ENCODE data around the gene CFLAR.
"Not testable (repeated sequence)": the region's sequence is repeated elsewhere in the genome, so short reads cannot be mapped to it uniquely, and the experiment has no call there.

Gene CFLAR

DNA sequence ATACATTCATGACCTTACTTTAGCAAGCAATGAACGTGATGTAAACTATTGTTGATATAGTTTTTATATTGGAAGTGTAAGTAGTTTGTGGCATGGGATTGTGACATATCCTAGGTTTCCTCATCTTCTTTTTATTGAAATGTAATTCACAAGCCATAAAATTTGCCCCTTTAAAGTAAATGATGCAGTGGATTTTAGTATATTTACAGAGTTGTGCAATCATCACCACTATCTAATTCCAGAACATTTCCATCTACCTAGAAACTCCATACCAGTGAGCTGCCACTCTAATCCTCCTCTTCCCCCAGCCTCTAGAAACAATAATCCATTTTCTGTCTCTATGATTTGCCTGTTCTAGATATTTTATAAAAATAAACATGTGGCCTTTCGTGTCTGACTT is 56.3 kb downstream of the CFLAR start:
- H3K9me3 ChIP-seq (replicated peaks; ENCODE audit: low read length): no peaks in the 10 kb centered on the region
- peaks cover 7% of the 10 kb centered on the region for H3K36me3 ChIP-seq (ENCODE audit: insufficient read depth, low read length)
- H3K4me2 ChIP-seq (ENCODE audit: low read length): no peak overlapping the region
- H3K4me1 ChIP-seq (ENCODE audit: control insufficient read depth, insufficient read depth, low read length): no peaks in the 10 kb centered on the region
- H3K27me3 ChIP-seq (ENCODE audit: control insufficient read depth, insufficient read depth, low read length): no peaks in the 10 kb centered on the region
- H3K4me3 ChIP-seq (ENCODE audit: low read length): no peak overlapping the region
- no peak overlapping the region for H3K9ac ChIP-seq (ENCODE audit: low read depth, low read length)

DNA sequence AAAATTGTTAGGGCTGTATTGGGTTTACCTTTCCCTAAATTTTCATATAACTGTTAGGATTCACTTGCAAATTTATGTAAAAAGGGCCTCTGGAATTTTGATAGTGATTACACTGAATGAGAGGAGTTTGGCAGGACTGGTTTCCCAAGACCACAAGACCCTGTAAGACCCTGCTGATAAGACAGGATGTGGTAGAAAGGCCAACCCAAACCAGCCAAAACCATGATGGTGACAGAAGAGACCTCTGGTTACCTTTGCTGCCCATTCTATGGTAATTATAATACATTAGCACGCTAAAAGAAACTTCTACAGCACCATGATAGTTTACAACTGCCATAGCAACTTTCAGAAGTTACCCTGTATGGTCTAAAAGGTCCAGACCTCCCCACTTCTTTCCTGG is 58.7 kb downstream of the CFLAR start:
- H3K9ac ChIP-seq (ENCODE audit: low read depth, low read length): no peak overlapping the region
- H3K27me3 ChIP-seq (ENCODE audit: control insufficient read depth, insufficient read depth, low read length): no peaks in the 10 kb centered on the region
- no peak overlapping the region for H3K4me2 ChIP-seq (ENCODE audit: low read length)
- H3K4me3 ChIP-seq (ENCODE audit: low read length): no peak overlapping the region
- no peaks in the 10 kb centered on the region for H3K9me3 ChIP-seq (replicated peaks; ENCODE audit: low read length)
- H3K36me3 ChIP-seq (ENCODE audit: insufficient read depth, low read length): no peaks in the 10 kb centered on the region
- H3K4me1 ChIP-seq (ENCODE audit: control insufficient read depth, insufficient read depth, low read length): no peaks in the 10 kb centered on the region

DNA sequence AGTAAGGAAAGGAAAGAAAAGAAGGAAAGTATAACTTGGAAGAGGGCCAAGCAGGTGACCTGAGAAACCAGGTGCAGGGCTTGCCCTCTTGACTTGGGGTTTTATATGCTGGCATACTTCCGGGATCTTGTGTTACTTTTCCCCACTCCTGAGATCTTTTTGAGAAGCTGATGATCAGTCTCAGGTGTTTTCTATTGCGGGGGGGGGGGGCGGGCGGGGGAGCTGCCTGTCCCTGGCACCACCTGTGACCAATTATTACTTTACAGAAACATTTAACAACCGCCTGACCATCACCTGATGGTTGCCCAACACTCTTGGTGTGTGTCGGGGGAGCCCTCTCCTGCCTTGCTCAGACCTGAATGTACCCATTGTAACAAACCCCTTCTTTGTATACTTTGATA is 60.1 kb downstream of the CFLAR start:
- Histone ChIP-seq H3K4me1 (ENCODE audit: control insufficient read depth, insufficient read depth, low read length) (no peaks in the 10 kb centered on the region), H3K4me3 (ENCODE audit: low read length) (no peak overlapping the region), H3K9me3 (replicated peaks; ENCODE audit: low read length) (no peaks in the 10 kb centered on the region), H3K27me3 (ENCODE audit: control insufficient read depth, insufficient read depth, low read length) (no peaks in the 10 kb centered on the region), H3K36me3 (ENCODE audit: insufficient read depth, low read length) (no peaks in the 10 kb centered on the region), H3K4me2 (ENCODE audit: low read length) (no peak overlapping the region), H3K9ac (ENCODE audit: low read depth, low read length) (no peak overlapping the region)

- Histone ChIP-seq H3K9me3 (replicated peaks; ENCODE audit: low read length) (no peaks in the 10 kb centered on the region), H3K4me3 (ENCODE audit: low read length) (no peak overlapping the region), H3K4me2 (ENCODE audit: low read length) (no peak overlapping the region), H3K27me3 (ENCODE audit: control insufficient read depth, insufficient read depth, low read length) (peaks cover 3% of the 10 kb centered on the region), H3K4me1 (ENCODE audit: control insufficient read depth, insufficient read depth, low read length) (no peaks in the 10 kb centered on the region), H3K36me3 (ENCODE audit: insufficient read depth, low read length) (no peaks in the 10 kb centered on the region), H3K9ac (ENCODE audit: low read depth, low read length) (no peak overlapping the region)
These were observed 64.0 kb downstream of the CFLAR start for GRCh38 chr2:201180010-201180409.

DNA sequence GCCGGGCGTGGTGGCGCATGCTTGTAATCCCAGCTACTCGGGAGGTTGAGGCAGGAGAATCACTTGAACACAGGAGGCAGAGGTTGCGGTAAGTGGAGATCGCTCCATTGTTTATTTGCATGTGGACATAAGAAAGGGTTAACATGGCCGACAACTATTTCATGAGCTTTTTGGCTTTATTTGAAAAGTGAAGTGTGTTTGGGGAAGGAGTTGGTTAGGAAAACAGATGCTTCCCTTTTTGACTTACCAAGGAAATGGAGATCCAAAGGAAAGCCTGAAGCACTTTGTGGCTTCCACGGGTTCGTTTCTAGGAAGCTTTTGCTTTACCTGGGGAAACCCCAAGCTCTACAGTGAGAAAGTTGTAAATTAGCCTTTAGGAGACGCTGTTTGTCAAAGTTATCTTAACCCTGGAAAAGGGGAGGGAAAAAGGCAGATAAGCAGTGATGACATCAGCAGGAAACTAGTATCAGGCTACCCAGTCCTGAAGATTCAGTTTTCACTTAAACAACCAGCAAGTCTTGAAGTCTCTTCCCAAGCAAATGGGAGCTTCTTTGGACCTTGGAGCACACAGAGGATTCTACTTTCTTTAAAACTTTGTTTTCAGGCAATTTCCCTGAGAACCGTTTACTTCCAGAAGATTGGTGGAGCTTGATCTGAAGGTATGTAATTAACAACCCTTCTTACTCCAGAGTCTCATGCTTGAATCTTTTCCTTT is 66.8 kb downstream of the CFLAR start, which contains the start of gene CASP10:
Gene CASP10, plus strand, starts transcription at position 492 of the 715 bp plus-strand sequence. CDS start 2,637 bp downstream, outside the sequence.
- Histone ChIP-seq H3K4me3 (ENCODE audit: low read length) (no peak within 1 kb of the TSS), H3K9me3 (replicated peaks; ENCODE audit: low read length) (no peaks in the 10 kb centered on the region), H3K4me1 (ENCODE audit: control insufficient read depth, insufficient read depth, low read length) (no peaks in the 10 kb centered on the region), H3K9ac (ENCODE audit: low read depth, low read length) (no peak within 1 kb of the TSS), H3K4me2 (ENCODE audit: low read length) (no peak within 1 kb of the TSS), H3K36me3 (ENCODE audit: insufficient read depth, low read length) (no peaks in the 10 kb centered on the region), H3K27me3 (ENCODE audit: control insufficient read depth, insufficient read depth, low read length) (peaks cover 13% of the 10 kb centered on the region)

DNA sequence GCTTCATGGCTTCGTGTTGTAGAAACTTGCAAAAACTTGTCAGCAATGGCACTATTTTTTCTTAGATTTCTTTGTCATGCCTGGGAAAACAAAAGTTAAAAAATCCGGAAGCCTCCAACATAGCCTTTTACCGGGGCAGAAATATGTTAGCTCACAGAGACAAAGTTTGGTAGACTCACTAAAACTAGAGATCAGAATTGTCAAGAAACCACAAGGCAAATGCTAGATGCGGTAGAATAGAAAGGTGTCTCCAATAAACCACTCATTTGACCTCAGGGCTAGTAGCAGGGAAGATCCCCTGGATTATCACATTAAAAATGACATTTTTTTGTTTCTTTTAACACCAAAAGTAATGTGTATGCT is 67.4 kb downstream of the CFLAR start:
- Histone ChIP-seq H3K36me3 (ENCODE audit: insufficient read depth, low read length) (no peaks in the 10 kb centered on the region), H3K9me3 (replicated peaks; ENCODE audit: low read length) (no peaks in the 10 kb centered on the region), H3K4me1 (ENCODE audit: control insufficient read depth, insufficient read depth, low read length) (no peaks in the 10 kb centered on the region), H3K4me3 (ENCODE audit: low read length) (no peak overlapping the region), H3K4me2 (ENCODE audit: low read length) (no peak overlapping the region), H3K9ac (ENCODE audit: low read depth, low read length) (no peak overlapping the region), H3K27me3 (ENCODE audit: control insufficient read depth, insufficient read depth, low read length) (peaks cover 13% of the 10 kb centered on the region)

DNA sequence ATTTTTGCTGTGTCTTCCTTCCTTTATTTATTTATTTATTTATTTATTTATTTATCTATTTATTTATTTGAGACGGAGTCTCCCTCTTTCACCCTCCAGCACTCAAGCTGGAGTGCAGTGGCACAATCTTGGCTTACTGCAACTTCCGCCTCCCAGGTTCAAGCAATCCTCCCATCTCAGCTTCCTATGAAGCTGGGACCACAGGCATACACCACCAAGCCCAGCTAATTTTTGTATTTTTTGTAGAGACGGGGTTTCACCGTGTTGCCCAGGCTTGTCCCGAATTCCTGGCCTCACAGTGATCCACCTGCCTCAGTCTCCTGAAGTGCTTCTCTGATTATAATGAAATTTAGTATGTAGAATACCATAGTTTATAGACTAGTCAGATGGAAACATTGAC is 67.9 kb downstream of the CFLAR start:
- H3K36me3 ChIP-seq (ENCODE audit: insufficient read depth, low read length); H3K4me1 ChIP-seq (ENCODE audit: control insufficient read depth, insufficient read depth, low read length); H3K9me3 ChIP-seq (replicated peaks; ENCODE audit: low read length); H3K4me3 ChIP-seq (ENCODE audit: low read length); H3K9ac ChIP-seq (ENCODE audit: low read depth, low read length); H3K4me2 ChIP-seq (ENCODE audit: low read length): not testable (repeated sequence)
- H3K27me3 ChIP-seq (ENCODE audit: control insufficient read depth, insufficient read depth, low read length): peaks cover 13% of the 10 kb centered on the region

- not testable (repeated sequence) for H3K9me3 ChIP-seq (replicated peaks; ENCODE audit: low read length); H3K4me2 ChIP-seq (ENCODE audit: low read length); H3K4me1 ChIP-seq (ENCODE audit: control insufficient read depth, insufficient read depth, low read length); H3K4me3 ChIP-seq (ENCODE audit: low read length); H3K9ac ChIP-seq (ENCODE audit: low read depth, low read length); H3K36me3 ChIP-seq (ENCODE audit: insufficient read depth, low read length)
- peaks cover 13% of the 10 kb centered on the region for H3K27me3 ChIP-seq (ENCODE audit: control insufficient read depth, insufficient read depth, low read length)
These were observed 68.3 kb downstream of the CFLAR start for GRCh38 chr2:201184248-201184647.

GRCh38 chr2:201185863-201186262 is 69.9 kb downstream of the CFLAR start:
- Histone ChIP-seq H3K4me2 (ENCODE audit: low read length) (no peak overlapping the region), H3K4me3 (ENCODE audit: low read length) (no peak overlapping the region), H3K27me3 (ENCODE audit: control insufficient read depth, insufficient read depth, low read length) (peaks cover 13% of the 10 kb centered on the region), H3K36me3 (ENCODE audit: insufficient read depth, low read length) (no peaks in the 10 kb centered on the region), H3K4me1 (ENCODE audit: control insufficient read depth, insufficient read depth, low read length) (no peaks in the 10 kb centered on the region), H3K9me3 (replicated peaks; ENCODE audit: low read length) (no peaks in the 10 kb centered on the region), H3K9ac (ENCODE audit: low read depth, low read length) (no peak overlapping the region)

DNA sequence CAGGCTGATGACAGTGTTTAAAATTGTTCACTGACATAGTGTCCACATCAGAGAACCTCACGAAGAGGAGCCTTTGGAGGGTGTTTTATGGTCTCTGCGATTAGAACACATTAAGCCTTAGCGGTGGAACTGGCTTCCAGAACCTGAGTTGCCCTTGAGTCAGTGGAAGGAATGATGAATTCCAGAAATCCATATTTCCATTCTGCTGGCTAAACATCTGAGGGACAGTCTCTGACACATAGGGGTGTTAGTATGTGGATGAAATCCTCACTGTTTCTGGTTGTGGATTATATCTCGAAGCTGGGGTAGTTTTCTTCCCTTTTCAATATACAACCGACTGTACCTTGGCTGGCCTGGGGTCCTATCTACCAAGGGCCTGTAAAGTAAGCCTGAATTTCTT is 71.0 kb downstream of the CFLAR start:
- Histone ChIP-seq H3K27me3 (ENCODE audit: control insufficient read depth, insufficient read depth, low read length) (peaks cover 17% of the 10 kb centered on the region), H3K9me3 (replicated peaks; ENCODE audit: low read length) (no peaks in the 10 kb centered on the region), H3K36me3 (ENCODE audit: insufficient read depth, low read length) (no peaks in the 10 kb centered on the region), H3K4me1 (ENCODE audit: control insufficient read depth, insufficient read depth, low read length) (no peaks in the 10 kb centered on the region), H3K4me3 (ENCODE audit: low read length) (no peak overlapping the region), H3K4me2 (ENCODE audit: low read length) (no peak overlapping the region), H3K9ac (ENCODE audit: low read depth, low read length) (no peak overlapping the region)

DNA sequence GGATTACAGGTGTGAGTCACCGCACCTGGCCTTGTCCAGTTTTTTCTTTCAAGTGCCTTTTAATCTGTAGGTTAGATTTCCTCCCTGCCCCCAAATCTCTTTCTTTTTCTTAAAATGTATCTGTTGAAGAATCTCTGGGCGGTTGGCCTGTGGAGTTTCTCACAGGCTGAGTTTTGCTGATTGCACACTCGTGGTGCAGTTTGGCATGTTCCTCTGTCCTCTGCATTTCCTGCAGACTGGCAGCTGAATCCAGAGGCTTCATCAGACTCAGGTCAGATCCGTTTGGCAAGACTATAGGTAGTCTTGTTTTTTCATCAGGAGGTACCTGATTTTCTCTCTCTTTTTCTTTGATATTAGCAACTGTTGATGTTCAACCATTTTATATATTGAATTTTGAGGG is 72.5 kb downstream of the CFLAR start:
- no peak overlapping the region for H3K4me3 ChIP-seq (ENCODE audit: low read length)
- no peaks in the 10 kb centered on the region for H3K36me3 ChIP-seq (ENCODE audit: insufficient read depth, low read length)
- H3K4me1 ChIP-seq (ENCODE audit: control insufficient read depth, insufficient read depth, low read length): no peaks in the 10 kb centered on the region
- H3K4me2 ChIP-seq (ENCODE audit: low read length): no peak overlapping the region
- H3K9ac ChIP-seq (ENCODE audit: low read depth, low read length): no peak overlapping the region
- H3K9me3 ChIP-seq (replicated peaks; ENCODE audit: low read length): no peaks in the 10 kb centered on the region
- peaks cover 14% of the 10 kb centered on the region for H3K27me3 ChIP-seq (ENCODE audit: control insufficient read depth, insufficient read depth, low read length)

DNA sequence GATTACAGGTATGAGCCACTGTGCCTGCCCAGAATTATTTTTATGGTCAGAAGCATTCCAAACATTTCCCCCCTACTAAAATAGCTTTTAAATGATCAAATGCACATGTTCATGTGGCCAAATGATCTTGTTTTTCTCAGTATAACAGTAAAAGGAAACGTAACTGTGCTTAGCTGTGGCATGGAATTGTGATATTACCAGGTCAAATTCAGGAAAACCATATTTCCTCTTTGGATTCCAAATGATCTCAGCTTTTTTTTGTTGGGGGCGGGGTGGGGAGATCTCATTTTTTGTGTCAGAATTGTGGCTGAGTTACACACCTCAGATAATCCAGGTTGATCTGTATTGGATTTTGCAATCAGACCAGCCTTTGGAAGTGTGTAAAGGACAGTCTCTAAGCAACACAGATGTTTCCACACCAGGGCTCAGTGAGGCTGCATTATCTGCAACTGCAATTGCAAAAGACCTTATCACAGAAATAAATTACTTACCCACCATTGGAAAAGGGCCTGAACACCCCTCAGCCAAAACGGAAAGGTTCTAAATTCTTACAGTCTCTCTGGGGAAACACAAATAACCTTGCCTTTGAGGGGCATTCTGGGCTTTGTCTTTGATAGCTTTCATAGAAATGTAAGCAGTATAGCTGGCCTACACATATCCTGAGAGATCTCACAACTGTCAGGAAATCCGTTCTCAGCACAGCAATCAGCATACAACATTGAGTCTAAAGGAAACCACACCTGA is 75.3 kb downstream of the CFLAR start:
- Histone ChIP-seq H3K36me3 (ENCODE audit: insufficient read depth, low read length) (no peaks in the 10 kb centered on the region), H3K27me3 (ENCODE audit: control insufficient read depth, insufficient read depth, low read length) (peaks cover 4% of the 10 kb centered on the region), H3K4me1 (ENCODE audit: control insufficient read depth, insufficient read depth, low read length) (no peaks in the 10 kb centered on the region), H3K9me3 (replicated peaks; ENCODE audit: low read length) (no peaks in the 10 kb centered on the region), H3K4me2 (ENCODE audit: low read length) (no peak overlapping the region), H3K9ac (ENCODE audit: low read depth, low read length) (no peak overlapping the region), H3K4me3 (ENCODE audit: low read length) (no peak overlapping the region)

All from skeletal muscle satellite cell (primary cell).